GM19035 (cell line): ENCODE data around the gene MRGPRD.
"Not testable (repeated sequence)": the region's sequence is repeated elsewhere in the genome, so short reads cannot be mapped to it uniquely, and the experiment has no call there.

Source experiments
- ATAC-seq: cut with Tn5 transposase; IDR thresholded peaks from one replicate; pipeline ENCODE4 v1.9.1; 2021; ENCODE audit not compliant: unreplicated experiment

Gene MRGPRD

GRCh38 chr11:68994161-68994893 is 13.5 kb upstream of the MRGPRD start:
- no peak for ATAC-seq

- no peak for ATAC-seq
Measured at GRCh38 chr11:68993546-68993945, 12.8 kb upstream of the MRGPRD start.

DNA sequence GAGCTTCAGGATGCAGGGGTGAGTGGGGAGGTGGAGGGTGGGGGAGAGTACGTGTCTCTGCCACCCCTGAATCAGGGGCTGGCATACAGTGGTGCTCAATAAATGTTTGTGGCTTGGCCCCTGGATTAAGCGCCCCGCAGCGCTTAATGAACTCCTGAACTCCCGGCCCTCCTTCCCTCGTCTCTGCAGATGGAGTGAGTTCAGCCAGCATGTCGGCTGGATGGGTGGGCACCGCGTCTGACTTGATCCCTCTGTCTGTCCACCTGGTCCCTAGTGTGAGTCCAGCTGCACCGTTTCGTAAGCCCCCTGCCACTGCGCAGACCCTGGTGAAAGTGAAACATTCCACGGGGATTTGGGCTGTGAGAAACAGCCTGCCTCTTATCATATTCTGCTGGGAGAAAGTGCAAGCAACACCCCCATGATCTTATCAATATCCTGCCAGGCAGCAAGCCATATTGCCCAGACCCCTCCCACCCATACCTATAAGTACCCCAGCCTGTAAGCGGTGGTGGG is 12.0 kb upstream of the MRGPRD start:
- ATAC-seq = no peak

DNA sequence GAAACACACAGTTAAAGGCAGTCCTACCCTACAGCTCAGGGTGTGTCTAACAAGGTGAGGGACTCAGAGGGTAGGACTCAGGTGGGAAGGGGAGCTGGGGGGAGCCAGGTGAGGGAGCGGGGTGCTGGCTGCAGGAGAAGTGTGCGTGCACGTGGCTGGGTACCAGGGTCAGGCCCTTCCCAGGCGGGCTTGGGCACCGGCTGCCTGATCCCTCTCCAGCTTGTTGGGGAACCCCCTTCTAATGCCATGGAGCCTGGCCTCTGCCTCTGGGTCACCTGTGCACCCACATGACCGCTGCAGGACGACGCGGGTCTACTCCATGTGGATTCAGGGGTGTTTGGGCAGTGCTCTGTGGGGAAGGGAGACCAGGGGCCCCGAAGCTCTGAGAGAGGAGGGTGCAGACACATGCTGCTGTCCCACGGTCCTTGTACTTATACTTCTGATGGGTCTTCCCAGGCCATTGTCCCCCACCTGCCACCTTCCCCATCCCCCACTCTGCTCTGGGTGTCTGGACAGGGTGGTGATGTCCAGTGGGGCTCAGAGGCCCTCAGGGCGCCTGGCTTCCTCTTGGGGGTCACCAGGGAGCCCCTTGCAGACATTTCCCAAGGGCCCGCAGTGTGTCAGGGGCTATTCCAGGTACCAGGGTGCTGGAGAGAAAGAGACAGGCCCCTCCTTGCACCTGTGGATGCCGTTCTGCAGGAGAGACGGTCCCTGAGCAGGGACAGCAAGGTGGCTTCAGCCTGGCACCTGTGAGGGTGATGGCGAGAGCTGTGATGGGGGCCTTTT is 10.4 kb upstream of the MRGPRD start:
- no peak for ATAC-seq

GRCh38 chr11:68989936-68990606 is 9.3 kb upstream of the MRGPRD start:
- ATAC-seq = no peak

DNA sequence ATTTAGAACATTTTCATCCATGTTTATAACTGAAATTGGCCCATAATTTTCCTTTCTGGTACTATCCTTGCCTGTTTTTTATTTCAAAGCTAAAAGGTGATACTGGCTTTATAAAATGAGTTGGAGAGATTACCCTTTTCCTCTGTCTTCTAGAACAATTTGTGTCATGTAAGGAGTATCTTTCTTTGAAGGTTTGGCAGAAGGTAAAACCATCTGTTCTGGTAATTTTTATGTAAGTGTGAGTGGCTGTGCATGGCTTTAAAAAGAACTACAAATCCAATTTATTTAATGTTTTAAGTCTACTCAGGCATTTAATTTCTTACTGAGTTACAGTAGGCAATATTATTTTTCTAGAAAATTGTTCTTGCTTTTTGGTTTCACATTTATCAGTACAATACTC is 7.7 kb upstream of the MRGPRD start:
- ATAC-seq = no peak

DNA sequence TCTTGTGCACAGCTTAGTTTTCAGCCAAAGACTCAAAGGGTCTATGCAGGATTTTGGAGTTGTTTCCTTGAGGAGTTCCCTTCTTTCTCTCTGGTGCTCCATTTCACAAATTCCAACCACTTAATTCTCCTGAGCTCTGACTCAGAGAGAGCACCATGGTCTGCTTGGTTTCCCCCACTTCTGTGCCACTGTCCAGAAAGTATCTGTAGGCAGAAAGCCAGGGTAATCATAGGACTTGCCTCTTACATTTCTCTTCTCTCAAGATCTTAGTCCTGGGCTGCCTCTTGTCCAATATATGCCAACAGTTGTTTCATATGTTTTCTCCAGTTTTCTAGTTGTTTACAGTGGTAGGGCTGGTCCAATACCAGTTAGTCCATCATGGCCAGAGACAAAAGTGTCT is 6.4 kb upstream of the MRGPRD start:
- no peak for ATAC-seq

DNA sequence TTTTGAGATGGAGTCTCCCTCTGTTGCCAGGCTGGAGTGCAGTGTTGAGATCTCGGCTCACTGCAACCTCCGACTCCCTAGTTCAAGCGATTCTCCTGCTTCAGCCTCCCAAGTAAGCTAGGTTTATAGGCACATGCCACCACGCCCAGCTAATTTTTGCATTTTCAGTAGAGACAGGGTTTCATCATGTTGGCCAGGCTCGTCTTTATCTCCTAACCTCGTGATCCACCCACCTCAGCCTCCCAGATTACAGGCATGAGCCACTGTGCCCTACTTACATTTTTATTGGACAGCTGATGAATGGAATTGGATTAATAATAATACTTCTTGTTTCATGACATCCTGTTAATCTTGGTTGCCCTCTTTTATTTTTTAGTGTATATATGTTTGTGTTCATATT is 3.0 kb upstream of the MRGPRD start:
- no peak for ATAC-seq

GRCh38 chr11:68982134-68982533 is 1.3 kb upstream of the MRGPRD start:
- no peak for ATAC-seq

GRCh38 chr11:68979931-68980775 is 633 bp downstream of the MRGPRD start:
- ATAC-seq = no peak

DNA sequence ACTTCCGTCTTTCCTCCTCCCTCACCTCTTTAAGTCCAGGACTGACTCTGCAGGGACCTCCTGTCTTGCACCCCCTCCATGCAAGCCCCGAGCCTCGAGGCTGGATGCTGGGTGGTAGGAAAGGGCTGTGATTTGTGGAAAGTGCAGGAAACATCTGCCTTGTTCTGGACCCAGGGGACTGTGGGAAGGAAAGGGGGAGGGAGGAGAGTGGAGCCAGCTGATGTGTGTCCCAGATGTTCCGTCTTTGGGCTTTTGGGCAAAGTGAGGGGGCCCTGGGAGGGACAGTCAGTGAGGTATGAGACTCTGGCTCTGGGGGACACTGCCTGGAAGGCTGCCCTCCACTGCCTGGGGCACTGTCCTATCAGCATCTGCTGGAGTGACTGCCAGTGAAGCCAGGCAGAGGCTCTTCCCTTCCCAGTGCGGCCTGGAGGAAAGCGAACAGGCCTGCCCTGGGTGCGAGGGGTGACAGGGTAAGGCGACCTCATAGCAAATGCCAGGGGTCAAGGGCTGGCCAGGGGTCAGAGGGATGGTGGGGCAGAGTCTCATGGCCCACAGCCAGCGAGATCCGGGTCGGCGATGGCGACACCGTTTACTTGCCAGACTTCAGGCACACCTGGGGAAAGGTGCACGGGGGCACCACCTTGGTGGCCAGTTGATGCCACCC is 1.7 kb downstream of the MRGPRD start:
- no peak for ATAC-seq

DNA sequence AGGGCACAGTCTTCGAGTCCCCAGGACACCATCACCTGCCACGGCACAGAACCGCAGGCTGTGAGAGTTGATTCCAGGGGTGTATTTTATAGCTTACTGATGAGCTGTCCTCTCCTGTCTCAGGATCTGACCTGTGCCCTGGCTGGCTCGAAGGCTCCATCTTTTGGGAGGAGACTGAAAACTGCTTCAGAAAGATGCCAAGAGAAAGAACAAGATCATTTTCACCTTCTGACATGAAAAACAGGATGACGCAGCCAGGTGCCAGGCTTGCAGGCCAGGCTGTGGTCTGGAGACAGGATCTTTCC is 2.2 kb downstream of the MRGPRD start:
- no peak for ATAC-seq

- no peak for ATAC-seq
Measured at GRCh38 chr11:68977781-68978625, 2.8 kb downstream of the MRGPRD start.

- ATAC-seq = no peak
Measured at GRCh38 chr11:68976563-68976962, 4.2 kb downstream of the MRGPRD start.

GRCh38 chr11:68976095-68976494 is 4.7 kb downstream of the MRGPRD start:
- ATAC-seq = no peak

DNA sequence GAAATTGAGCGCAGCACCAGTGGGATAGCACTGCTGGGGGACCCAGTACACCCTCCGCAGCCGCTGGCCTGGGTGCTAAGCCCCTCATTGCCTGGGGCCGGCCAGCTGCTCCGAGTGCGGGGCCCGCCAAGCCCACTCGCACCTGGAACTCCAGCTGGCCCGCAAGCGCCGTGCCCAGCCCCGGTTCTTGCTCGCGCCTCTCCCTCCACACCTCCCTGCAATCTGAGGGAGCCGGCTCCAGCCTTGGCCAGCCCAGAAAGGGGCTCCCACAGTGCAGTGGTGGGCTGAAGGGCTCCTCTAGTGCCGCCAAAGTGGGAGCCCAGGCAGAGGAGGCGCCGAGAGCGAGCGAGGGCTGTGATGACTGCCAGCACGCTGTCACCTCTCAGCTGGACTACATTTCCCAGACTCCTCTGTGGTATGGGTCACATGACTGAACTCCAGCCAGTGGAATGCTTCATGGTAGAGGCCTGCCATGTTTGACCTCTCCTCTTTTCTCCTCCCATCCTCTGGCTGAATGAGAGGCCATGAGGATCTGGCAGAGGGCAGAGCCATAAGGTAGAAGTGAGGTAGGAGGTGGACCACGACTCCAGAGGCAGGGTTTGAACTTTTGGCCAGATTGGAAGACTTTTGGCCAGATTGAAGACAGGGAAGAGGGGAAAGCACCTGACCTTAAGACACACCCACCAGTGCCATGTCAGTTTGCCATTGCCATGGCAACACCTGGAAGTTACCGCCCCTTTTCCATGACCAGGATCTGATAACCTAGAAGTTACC is 6.2 kb downstream of the MRGPRD start:
- ATAC-seq = no peak

DNA sequence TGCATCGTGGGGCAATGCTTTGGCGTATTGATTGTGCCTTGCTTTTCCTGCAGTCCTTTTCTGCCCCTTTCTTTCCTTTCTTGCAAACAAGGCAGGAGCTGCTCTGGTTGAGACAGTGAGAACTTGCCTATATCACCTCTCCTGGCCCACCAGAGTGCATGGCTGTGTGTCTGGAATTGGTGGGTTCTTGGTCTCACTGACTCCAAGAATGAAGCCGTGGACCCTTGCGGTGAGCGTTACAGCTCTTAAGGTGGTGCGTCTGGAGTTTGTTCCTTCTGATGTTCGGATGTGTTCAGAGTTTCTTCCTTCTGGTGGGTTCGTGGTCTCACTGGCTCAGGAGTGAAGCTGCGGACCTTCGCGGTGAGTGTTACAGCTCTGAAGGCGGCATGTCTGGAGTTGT is 7.1 kb downstream of the MRGPRD start:
- ATAC-seq = not testable (repeated sequence)

DNA sequence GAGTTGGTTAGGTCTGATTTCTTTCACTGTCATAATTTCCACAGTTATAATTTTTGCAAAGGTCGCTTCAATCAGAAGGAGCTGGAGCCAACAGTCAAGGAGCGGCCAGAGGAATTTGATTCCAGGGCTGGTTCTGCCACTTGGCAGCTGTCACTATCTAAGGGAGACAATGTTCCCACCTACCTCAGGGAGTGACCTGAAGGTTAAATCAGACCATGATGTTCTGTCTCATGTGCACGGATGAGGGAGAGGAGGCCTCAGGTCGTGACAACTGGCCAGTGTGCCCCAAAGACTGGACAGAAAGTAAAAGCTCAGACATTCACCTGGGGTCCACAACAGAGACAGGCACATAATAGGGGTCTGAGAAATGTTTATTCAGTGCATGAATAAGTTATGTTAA is 7.6 kb downstream of the MRGPRD start:
- no peak for ATAC-seq
